Large intestine (tissue), 3 donors: ENCODE data around the gene GLB1L2. TPM values are rescaled to one million over a fixed set of nuclear protein-coding genes. Genes with fewer than 3 reads are reported as not detected.

Source experiments
- DNase-seq, 2 donors: peaks; one replicate each; pipeline versions ENCODE4 v3.0.0 to v3.0.0-alpha.2; 2013
- H3K27ac ChIP-seq: one replicate; pipeline ENCODE4 v1.5.1; 2013; ENCODE audit warnings: low read length
- H3K27me3 ChIP-seq: 2 replicates; pipeline ENCODE4 v1.6.1; 2013; ENCODE audit warnings: low read length; ENCODE audit not compliant: control insufficient read depth, insufficient read depth
- H3K36me3 ChIP-seq: 2 replicates; pipeline ENCODE4 v1.6.1; 2013; ENCODE audit warnings: low read length; ENCODE audit not compliant: control insufficient read depth, insufficient read depth
- H3K4me1 ChIP-seq: one replicate; pipeline ENCODE4 v1.6.1; 2013; ENCODE audit warnings: low read length; ENCODE audit not compliant: control insufficient read depth, insufficient read depth
- H3K4me3 ChIP-seq: one replicate; pipeline ENCODE4 v1.5.1; 2013; ENCODE audit warnings: low read length
- H3K9me3 ChIP-seq: one replicate; pipeline ENCODE4 v1.6.1; 2013; ENCODE audit warnings: mild to moderate bottlenecking, low read depth, low read length, moderate library complexity; ENCODE audit not compliant: control insufficient read depth
- WGBS: methylation state at CpG from one replicate; pipeline ENCODE4 v1.1.5; 2013; ENCODE audit warnings: low lambda C conversion rate; ENCODE audit not compliant: insufficient coverage; 5-methylcytosine and 5-hydroxymethylcytosine counted together
- polyA plus RNA-seq: library from polyadenylated mRNA; unstranded; fragments of 120-200 nt; gene quantifications from one replicate; pipeline ENCODE4 v1.2.1, GENCODE V29; 2013

The GLB1L2 gene
- polyA plus RNA-seq, 1 donor, result 6.7 TPM

- Histone ChIP-seq H3K27me3 (no peaks in the 10 kb centered on the region), H3K36me3 (no peaks in the 10 kb centered on the region), H3K9me3 (peaks cover 7% of the 10 kb centered on the region), H3K4me1 (no peaks in the 10 kb centered on the region), H3K27ac (no peak overlapping the region), H3K4me3 (no peak overlapping the region)
- no CpG with 5 or more reads among the region's 18 CpGs for WGBS
- no peak for DNase-seq
Measured at GRCh38 chr11:134376150-134376921, 44.5 kb downstream of the GLB1L2 start.

GRCh38 chr11:134377876-134378275 is 46.1 kb downstream of the GLB1L2 start:
- Histone ChIP-seq H3K36me3 (no peaks in the 10 kb centered on the region), H3K27me3 (no peaks in the 10 kb centered on the region), H3K4me1 (no peaks in the 10 kb centered on the region), H3K4me3 (no peak overlapping the region), H3K9me3 (peaks cover 7% of the 10 kb centered on the region), H3K27ac (no peak overlapping the region)
- no CpG with 5 or more reads among the region's 14 CpGs for WGBS
- no peak for DNase-seq

GRCh38 chr11:134379241-134379640 is 47.5 kb downstream of the GLB1L2 start:
- Histone ChIP-seq H3K27ac (no peak overlapping the region), H3K36me3 (no peaks in the 10 kb centered on the region), H3K9me3 (peaks cover 7% of the 10 kb centered on the region), H3K4me3 (no peak overlapping the region), H3K4me1 (no peaks in the 10 kb centered on the region), H3K27me3 (no peaks in the 10 kb centered on the region)
- no CpG with 5 or more reads among the region's 2 CpGs for WGBS
- DNase-seq, result no peak

- no peaks in the 10 kb centered on the region for H3K36me3 ChIP-seq
- no peak overlapping the region for H3K27ac ChIP-seq
- WGBS, result no CpG with 5 or more reads among the region's 12 CpGs
- no peaks in the 10 kb centered on the region for H3K27me3 ChIP-seq
- H3K4me3 ChIP-seq, result no peak overlapping the region
- DNase-seq, result no peak
- peaks cover 7% of the 10 kb centered on the region for H3K9me3 ChIP-seq
- no peaks in the 10 kb centered on the region for H3K4me1 ChIP-seq
Measured at GRCh38 chr11:134380229-134380628, 48.4 kb downstream of the GLB1L2 start.

- DNase-seq, result no peak
- Histone ChIP-seq H3K36me3 (no peaks in the 10 kb centered on the region), H3K9me3 (peaks cover 7% of the 10 kb centered on the region), H3K27ac (no peak overlapping the region), H3K4me3 (no peak overlapping the region), H3K4me1 (no peaks in the 10 kb centered on the region), H3K27me3 (no peaks in the 10 kb centered on the region)
- no CpG with 5 or more reads among the region's 4 CpGs for WGBS
Measured at GRCh38 chr11:134380785-134381184, 49.0 kb downstream of the GLB1L2 start.

GRCh38 chr11:134382257-134382656 is 50.5 kb downstream of the GLB1L2 start:
- DNase-seq, result no peak

GRCh38 chr11:134382830-134383229 is 51.0 kb downstream of the GLB1L2 start:
- H3K4me1 ChIP-seq, result no peaks in the 10 kb centered on the region
- peaks cover 4% of the 10 kb centered on the region for H3K9me3 ChIP-seq
- no peaks in the 10 kb centered on the region for H3K36me3 ChIP-seq
- no peak for DNase-seq
- WGBS, result no CpG with 5 or more reads among the region's 24 CpGs
- H3K27ac ChIP-seq, result no peak overlapping the region
- H3K4me3 ChIP-seq, result no peak overlapping the region
- H3K27me3 ChIP-seq, result no peaks in the 10 kb centered on the region

More at GRCh38 chr11:134382257-134382656, 50.5 kb downstream of the GLB1L2 start:
- Histone ChIP-seq H3K4me1 (no peaks in the 10 kb centered on the region), H3K27ac (no peak overlapping the region), H3K4me3 (no peak overlapping the region), H3K36me3 (no peaks in the 10 kb centered on the region), H3K27me3 (no peaks in the 10 kb centered on the region), H3K9me3 (peaks cover 7% of the 10 kb centered on the region)
- no CpG with 5 or more reads among the region's 8 CpGs for WGBS

- no peaks in the 10 kb centered on the region for H3K4me1 ChIP-seq
- no CpG with 5 or more reads among the region's 78 CpGs for WGBS
- H3K36me3 ChIP-seq, result no peaks in the 10 kb centered on the region
- no peak for DNase-seq
- no peak overlapping the region for H3K27ac ChIP-seq
- peaks cover 2% of the 10 kb centered on the region for H3K9me3 ChIP-seq
- no peak overlapping the region for H3K4me3 ChIP-seq
- H3K27me3 ChIP-seq, result no peaks in the 10 kb centered on the region
Measured at GRCh38 chr11:134383576-134384221, 51.9 kb downstream of the GLB1L2 start.

GRCh38 chr11:134384406-134384805 is 52.6 kb downstream of the GLB1L2 start:
- H3K4me1 ChIP-seq, result no peaks in the 10 kb centered on the region
- 100% methylated on average over 1 of the region's 14 CpGs for WGBS

GRCh38 chr11:134385171-134385570 is 53.4 kb downstream of the GLB1L2 start:
- WGBS, result no CpG with 5 or more reads among the region's 15 CpGs
- Histone ChIP-seq H3K4me3 (no peak overlapping the region), H3K27me3 (no peaks in the 10 kb centered on the region), H3K36me3 (no peaks in the 10 kb centered on the region), H3K27ac (no peak overlapping the region), H3K4me1 (no peaks in the 10 kb centered on the region), H3K9me3 (no peaks in the 10 kb centered on the region)
- DNase-seq, result no peak

More at GRCh38 chr11:134384406-134384805, 52.6 kb downstream of the GLB1L2 start:
- DNase-seq, result no peak
- Histone ChIP-seq H3K9me3 (no peaks in the 10 kb centered on the region), H3K27ac (no peak overlapping the region), H3K36me3 (no peaks in the 10 kb centered on the region), H3K4me3 (no peak overlapping the region), H3K27me3 (no peaks in the 10 kb centered on the region)
